Esophagus muscularis mucosa (tissue), 4 donors: ENCODE measurements around the gene STK32B. TPM values are rescaled to one million over a fixed set of nuclear protein-coding genes. Genes with fewer than 3 reads are reported as not detected.

Source experiments
- DNase-seq: peaks from one replicate; pipeline ENCODE4 v3.0.0-alpha.2; 2017; ENCODE audit errors: extremely low spot score
- H3K27ac ChIP-seq, 4 donors: fragments of 200-600 bp; sonication (generic); replicated peaks in 1 of 4; 1 replicate in 3 of 4; 2 replicates in 1 of 4; pipeline ENCODE4 v1.5.1; 2016 to 2019; ENCODE audit warnings: mild to moderate bottlenecking in 1 of 4
- H3K27me3 ChIP-seq, 4 donors: fragments of 200-600 bp; sonication (generic); one replicate each; pipeline versions ENCODE4 v1.5.1 to v1.6.0; 2016 to 2019
- H3K36me3 ChIP-seq, 4 donors: fragments of 200-600 bp; sonication (generic); one replicate each; pipeline ENCODE4 v1.5.1; 2016 to 2019
- H3K4me1 ChIP-seq, 4 donors: fragments of 200-600 bp; sonication (generic); one replicate each; pipeline ENCODE4 v1.5.1; 2016 to 2019
- H3K4me3 ChIP-seq, 4 donors: fragments of 200-600 bp; sonication (generic); 1 replicate in 2 of 4; 2 replicates in 2 of 4; pipeline ENCODE4 v1.5.1; 2016 to 2019; ENCODE audit warnings: mild to moderate bottlenecking in 4 of 4, moderate library complexity in 1 of 4
- H3K9me3 ChIP-seq, 4 donors: fragments of 200-600 bp; sonication (generic); 1 replicate in 3 of 4; 2 replicates in 1 of 4; pipeline ENCODE4 v1.5.1; 2016 to 2019
- EP300 ChIP-seq: sonication (generic); formaldehyde crosslinking; IDR thresholded peaks from one replicate; pipeline ENCODE4 v1.6.1; 2017; ENCODE audit warnings: antibody characterized with exemption
- POLR2A ChIP-seq: fragments of 450-650 bp; IDR thresholded peaks from one replicate; pipeline ENCODE4 v1.6.1; 2017; ENCODE audit warnings: antibody characterized with exemption, moderate library complexity, mild to moderate bottlenecking, low read depth
- POLR2AphosphoS5 ChIP-seq, 2 donors: sonication (generic); formaldehyde crosslinking; IDR thresholded peaks; one replicate each; pipeline ENCODE4 v1.6.1; 2017; ENCODE audit warnings: antibody characterized with exemption in 2 of 2
- WGBS: methylation state at CpG from one replicate; pipeline ENCODE4 v1.1.5; 2018; 5-methylcytosine and 5-hydroxymethylcytosine counted together
- intact Hi-C: fragments of 100-400 bp; cut with DNase I; formaldehyde crosslinking; loops from one replicate; pipeline ENCODE4 v1.15.1; 2023
- total RNA-seq, 4 donors: library from RNA; depleted of rRNA; stranded (reverse); fragments of >200 nt; gene quantifications; one replicate each; pipeline versions ENCODE4 v1.1.0 to v1.2.1, GENCODE V29; 2016
- TF ChIP-seq, protein P1 (sequence below), 3 experiments: fragments of 200-600 bp in 2 of 3; fragments of 450-650 bp in 1 of 3; sonication (generic) in 2 of 3; IDR thresholded peaks; one replicate each; pipeline ENCODE4 v1.5.1; 2017 to 2019; ENCODE audit warnings: antibody characterized with exemption in 3 of 3, mild to moderate bottlenecking in 2 of 3, moderate library complexity in 1 of 3

STK32B gene
- total RNA-seq, 4 donors from 2014 or later: 1.7 to 3.8 (median 2.7) TPM

GRCh38 chr4:5112333-5113095, 61.2 kb downstream of the STK32B start:
- H3K4me3 ChIP-seq: no peak overlapping the region
- H3K36me3 ChIP-seq: no peaks in the 10 kb centered on the region
- intact Hi-C loops: no loop called here
- H3K27me3 ChIP-seq: no peaks in the 10 kb centered on the region
- no peak for DNase-seq
- 72% methylated on average over 2 of the region's 2 CpGs for WGBS
- no peak overlapping the region for H3K27ac ChIP-seq
- TF ChIP-seq EP300: no peak
- TF ChIP-seq, protein P1, sequence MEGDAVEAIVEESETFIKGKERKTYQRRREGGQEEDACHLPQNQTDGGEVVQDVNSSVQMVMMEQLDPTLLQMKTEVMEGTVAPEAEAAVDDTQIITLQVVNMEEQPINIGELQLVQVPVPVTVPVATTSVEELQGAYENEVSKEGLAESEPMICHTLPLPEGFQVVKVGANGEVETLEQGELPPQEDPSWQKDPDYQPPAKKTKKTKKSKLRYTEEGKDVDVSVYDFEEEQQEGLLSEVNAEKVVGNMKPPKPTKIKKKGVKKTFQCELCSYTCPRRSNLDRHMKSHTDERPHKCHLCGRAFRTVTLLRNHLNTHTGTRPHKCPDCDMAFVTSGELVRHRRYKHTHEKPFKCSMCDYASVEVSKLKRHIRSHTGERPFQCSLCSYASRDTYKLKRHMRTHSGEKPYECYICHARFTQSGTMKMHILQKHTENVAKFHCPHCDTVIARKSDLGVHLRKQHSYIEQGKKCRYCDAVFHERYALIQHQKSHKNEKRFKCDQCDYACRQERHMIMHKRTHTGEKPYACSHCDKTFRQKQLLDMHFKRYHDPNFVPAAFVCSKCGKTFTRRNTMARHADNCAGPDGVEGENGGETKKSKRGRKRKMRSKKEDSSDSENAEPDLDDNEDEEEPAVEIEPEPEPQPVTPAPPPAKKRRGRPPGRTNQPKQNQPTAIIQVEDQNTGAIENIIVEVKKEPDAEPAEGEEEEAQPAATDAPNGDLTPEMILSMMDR (IDR thresholded peaks at IDR 0.05): no peak
- H3K4me1 ChIP-seq: no peaks in the 10 kb centered on the region
- H3K9me3 ChIP-seq: no peaks in the 10 kb centered on the region

DNA sequence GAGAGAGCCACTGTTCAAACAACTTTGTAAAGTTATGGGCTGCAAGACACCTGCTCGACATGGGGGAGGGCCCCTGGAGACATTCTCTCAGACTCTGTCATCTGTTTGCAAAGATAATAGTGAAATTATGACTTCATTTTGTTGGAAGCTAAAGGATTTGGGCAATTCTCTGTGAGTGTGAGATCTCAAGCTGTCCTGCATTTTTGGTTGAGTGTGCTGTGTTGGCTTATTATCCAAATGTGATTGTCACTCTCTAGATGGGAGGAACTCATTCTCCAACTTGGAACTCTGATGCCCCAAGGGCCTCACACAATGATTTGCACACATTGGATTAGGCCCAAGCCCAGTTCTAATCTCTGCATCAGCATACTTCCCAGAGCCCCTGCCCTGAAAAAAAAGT, 63.7 kb downstream of the STK32B start:
- no peak for TF ChIP-seq EP300
- no peak for TF ChIP-seq POLR2AphosphoS5 (IDR thresholded peaks at IDR 0.05)
- no peak for TF ChIP-seq POLR2A
- TF ChIP-seq, protein P1 (IDR thresholded peaks at IDR 0.05): no peak
- Histone ChIP-seq H3K36me3 (no peaks in the 10 kb centered on the region), H3K27me3 (no peaks in the 10 kb centered on the region), H3K4me1 (no peaks in the 10 kb centered on the region), H3K4me3 (no peak overlapping the region), H3K27ac (no peak overlapping the region), H3K9me3 (no peaks in the 10 kb centered on the region)
- 18% methylated on average over 1 of the region's 1 CpG for WGBS
- intact Hi-C loops: no loop called here
- DNase-seq: no peak

- intact Hi-C loops: no loop called here
- TF ChIP-seq EP300: no peak
- TF ChIP-seq, protein P1 (IDR thresholded peaks at IDR 0.05): no peak
- TF ChIP-seq POLR2A: no peak
- no peak for TF ChIP-seq POLR2AphosphoS5 (IDR thresholded peaks at IDR 0.05)
- Histone ChIP-seq H3K36me3 (no peaks in the 10 kb centered on the region), H3K27ac (no peak overlapping the region), H3K27me3 (no peaks in the 10 kb centered on the region), H3K4me3 (no peak overlapping the region), H3K4me1 (no peaks in the 10 kb centered on the region), H3K9me3 (no peaks in the 10 kb centered on the region)
- no peak for DNase-seq
- 86% methylated on average over 6 of the region's 6 CpGs for WGBS
Measured at GRCh38 chr4:5118091-5118786, 67.0 kb downstream of the STK32B start.

GRCh38 chr4:5118994-5119835, 67.9 kb downstream of the STK32B start:
- DNase-seq: no peak
- Histone ChIP-seq H3K27me3 (no peaks in the 10 kb centered on the region), H3K4me3 (no peak overlapping the region), H3K27ac (no peak overlapping the region), H3K4me1 (no peaks in the 10 kb centered on the region), H3K9me3 (no peaks in the 10 kb centered on the region), H3K36me3 (no peaks in the 10 kb centered on the region)
- WGBS: 44% methylated on average over 11 of the region's 11 CpGs
- intact Hi-C loops: no loop called here
- no peak for TF ChIP-seq EP300
- no peak for TF ChIP-seq POLR2AphosphoS5 (IDR thresholded peaks at IDR 0.05)
- TF ChIP-seq POLR2A: no peak
- TF ChIP-seq, protein P1 (IDR thresholded peaks at IDR 0.05): no peak
